Endothelial cell of umbilical vein (primary cell): Measurements from ENCODE around the gene SERPIND1. TPM values are rescaled to one million over a fixed set of nuclear protein-coding genes. Genes with fewer than 3 reads are reported as not detected.

Experiments used
- BruUV-seq: library from RNA; stranded (reverse); fragments of 400-500 nt; replicated peaks from 2 replicates; lab custom pipeline; 2021; lab: Mats Ljungman, UMichigan
- CTCF ChIA-PET: fragments of 300-600, 350-600 bp; sonication (Branson Sonifier 250); formaldehyde crosslinking; loops from one replicate; lab custom pipeline; 2021; ENCODE audit warnings: antibody characterized with exemption, inconsistent platforms; lab: Charles Lee
- POLR2A ChIA-PET: fragments of 300-600, 350-600 bp; sonication (Branson Sonifier 250); formaldehyde crosslinking; loops from one replicate; lab custom pipeline; 2021; ENCODE audit warnings: antibody characterized with exemption, inconsistent platforms; lab: Charles Lee
- DNase-seq: peaks from one replicate; pipeline ENCODE4 v3.0.0-alpha.2; 2011; ENCODE audit warnings: low read depth, low spot score
- FAIRE-seq: peaks from 2 replicates; lab custom pipeline; 2011; peaks lifted over from hg19 to GRCh38; lab: Jason Lieb, UNC
- H2AFZ ChIP-seq: 2 replicates; pipeline ENCODE4 v1.6.0; 2012; ENCODE audit warnings: low read depth, low read length, control low read depth, inconsistent platforms
- H3K27ac ChIP-seq: 2 replicates; pipeline ENCODE4 v1.5.1; 2011; ENCODE audit warnings: low read depth, mild to moderate bottlenecking, control low read depth, low read length, moderate library complexity; ENCODE audit not compliant: insufficient read depth
- H3K27me3 ChIP-seq, 2 experiments: 2 replicates each; pipeline versions ENCODE4 v1.6.0 to v1.6.1; 2011; ENCODE audit warnings: low read length in 2 of 2, mixed read lengths in 1 of 2; ENCODE audit not compliant: control insufficient read depth in 2 of 2, insufficient read depth in 2 of 2
- H3K36me3 ChIP-seq, 2 experiments: 2 replicates in 1 of 2; 3 replicates in 1 of 2; pipeline ENCODE4 v1.5.1; 2011; ENCODE audit warnings: low read length in 2 of 2, mild to moderate bottlenecking in 1 of 2, moderate library complexity in 1 of 2; ENCODE audit not compliant: control insufficient read depth in 2 of 2, insufficient read depth in 2 of 2; ENCODE audit errors: extremely low read depth in 1 of 2
- H3K4me1 ChIP-seq: 3 replicates; pipeline ENCODE4 v1.5.1; 2011; ENCODE audit warnings: mild to moderate bottlenecking, low read length; ENCODE audit not compliant: control insufficient read depth, insufficient read depth; ENCODE audit errors: extremely low read depth
- H3K4me2 ChIP-seq: 2 replicates; pipeline ENCODE4 v1.6.1; 2011; ENCODE audit warnings: low read length, control low read depth, mixed read lengths; ENCODE audit not compliant: insufficient read depth
- H3K4me3 ChIP-seq, 3 experiments: fragments of 200-600 bp in 1 of 3; sonication (generic), shearing (Covaris generic) in 1 of 3; replicated peaks in 1 of 3; 2 replicates each; pipeline ENCODE4 v1.5.1; 2011 to 2016; ENCODE audit warnings: control low read depth in 3 of 3, low read length in 3 of 3, mild to moderate bottlenecking in 2 of 3, inconsistent platforms in 1 of 3, low read depth in 1 of 3, moderate library complexity in 1 of 3; ENCODE audit not compliant: insufficient read depth in 1 of 3
- H3K79me2 ChIP-seq: 2 replicates; pipeline ENCODE4 v1.6.0; 2012; ENCODE audit warnings: low read length, inconsistent platforms; ENCODE audit not compliant: control insufficient read depth, insufficient read depth
- H3K9ac ChIP-seq: replicated peaks from 2 replicates; pipeline ENCODE3; 2011; ENCODE audit warnings: low read length, control low read depth; ENCODE audit not compliant: insufficient read depth; ENCODE audit errors: extremely low read depth
- H3K9me1 ChIP-seq: replicated peaks from 3 replicates; pipeline ENCODE4 v1.6.0; 2011; ENCODE audit warnings: mild to moderate bottlenecking, low read length; ENCODE audit not compliant: control insufficient read depth, insufficient read depth; ENCODE audit errors: extremely low read depth
- H3K9me3 ChIP-seq: replicated peaks from 2 replicates; pipeline ENCODE4 v1.5.1; 2012; ENCODE audit warnings: low read length, inconsistent platforms; ENCODE audit not compliant: control insufficient read depth, insufficient read depth
- H4K20me1 ChIP-seq: replicated peaks from 2 replicates; pipeline ENCODE3; 2011; ENCODE audit warnings: mild to moderate bottlenecking, low read length; ENCODE audit not compliant: control insufficient read depth, insufficient read depth; ENCODE audit errors: extremely low read depth
- EZH2 ChIP-seq: IDR thresholded peaks from 2 replicates; pipeline ENCODE4 v1.6.1; 2012; ENCODE audit warnings: borderline replicate concordance, low read depth, mild to moderate bottlenecking, moderate library complexity, low read length, inconsistent platforms; ENCODE audit not compliant: severe bottlenecking
- FOS ChIP-seq: IDR thresholded peaks from 2 replicates; pipeline ENCODE4 v1.6.1; 2011; ENCODE audit warnings: mild to moderate bottlenecking, low read length, moderate library complexity, borderline replicate concordance; ENCODE audit not compliant: insufficient read depth
- GATA2 ChIP-seq: IDR thresholded peaks from 2 replicates; pipeline ENCODE4 v1.7.0; 2011; ENCODE audit warnings: low read depth, mild to moderate bottlenecking, moderate library complexity, mixed read lengths, low read length; ENCODE audit not compliant: insufficient read length, insufficient read depth
- JUN ChIP-seq: IDR thresholded peaks from 2 replicates; pipeline ENCODE4 v1.6.1; 2011; ENCODE audit warnings: borderline replicate concordance, low read depth; ENCODE audit not compliant: insufficient read length, insufficient read depth
- MYC ChIP-seq: IDR thresholded peaks from one replicate; pipeline ENCODE4 v1.6.1; 2011; ENCODE audit warnings: mild to moderate bottlenecking, low read depth, low read length
- POLR2A ChIP-seq: IDR thresholded peaks from 2 replicates; pipeline ENCODE4 v1.6.1; 2012; ENCODE audit warnings: low read depth, mild to moderate bottlenecking, control low read depth, low read length
- POLR2AphosphoS5 ChIP-seq: IDR thresholded peaks from 2 replicates; pipeline ENCODE4 v1.6.1; 2012; ENCODE audit warnings: low read depth, mild to moderate bottlenecking, control low read depth, low read length, moderate library complexity; ENCODE audit not compliant: insufficient read depth
- dilution Hi-C: fragments of 300-500 bp; cut with MboI; formaldehyde crosslinking; loops from one replicate; pipeline ENCODE4 v1.15.0; 2019; ENCODE audit warnings: low sequenced_read_pairs; ENCODE audit not compliant: extremely low pct_ligation_motif_present
- intact Hi-C: fragments of 100-400 bp; cut with micrococcal nuclease; formaldehyde crosslinking; loops from one replicate; pipeline ENCODE4 v1.10.0; 2022
- polyA plus RNA-seq, 4 experiments: library from polyadenylated mRNA; depleted of rRNA in 3 of 4; stranded (reverse) in 3 of 4; unstranded in 1 of 4; fragments of >200 nt; gene quantifications; 2 replicates each; pipeline versions ENCODE4 v1.2.1 to v1.2.3, GENCODE V29; 2011 to 2012; ENCODE audit warnings: missing spikeins in 1 of 4
- total RNA-seq: library from RNA; stranded (reverse); gene quantifications from 2 replicates; pipeline ENCODE4 v1.2.3, GENCODE V29; 2021
- TF ChIP-seq, protein P1 (sequence below): IDR thresholded peaks from 2 replicates; pipeline ENCODE4 v1.6.1; 2011; ENCODE audit not compliant: insufficient read depth, insufficient read length
- TF ChIP-seq, protein P2 (sequence below), 2 donors: IDR thresholded peaks; 1 replicate in 1 of 2; 2 replicates in 1 of 2; pipeline ENCODE4 v1.5.1; 2011; ENCODE audit warnings: low read length in 2 of 2, mild to moderate bottlenecking in 2 of 2, moderate library complexity in 2 of 2, control low read depth in 1 of 2, inconsistent platforms in 1 of 2, low read depth in 1 of 2; ENCODE audit not compliant: insufficient read depth in 1 of 2; ENCODE audit errors: extremely low read depth in 1 of 2

SERPIND1 gene
- total and polyA plus RNA-seq, 2 donors (not counting 3 experiments of a cell fraction or from before 2014, with no cell fraction given): 0.94 to 1.8 TPM

DNA sequence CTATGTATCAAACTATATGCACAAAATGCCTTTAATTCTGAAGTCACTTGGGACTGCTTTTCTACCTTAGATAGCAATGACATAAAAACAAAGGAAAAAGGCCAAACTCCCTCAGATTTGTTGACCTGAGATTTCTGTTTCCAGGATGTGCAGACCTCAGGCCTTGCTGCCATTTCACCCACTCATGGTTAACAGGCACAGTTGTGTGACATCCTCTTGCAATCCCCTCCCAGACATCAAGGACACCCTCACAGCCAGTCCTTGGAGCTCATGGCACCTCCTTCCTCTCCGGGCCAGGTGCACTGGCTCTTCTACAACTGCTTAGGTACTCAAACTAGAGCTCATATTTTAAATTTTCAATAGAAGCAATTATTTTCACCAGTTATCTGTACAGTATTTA lies 37.3 kb downstream of the SERPIND1 start:
- Histone ChIP-seq H3K36me3 (peaks cover 4 to 13% of the 10 kb centered on the region in 2 experiments), H3K27me3 (no peaks in the 10 kb centered on the region), H3K4me3 (no peak overlapping the region), H3K4me1 (no peaks in the 10 kb centered on the region), H3K79me2 (no peaks in the 10 kb centered on the region), H3K27ac (no peak overlapping the region), H3K9me1 (no peaks in the 10 kb centered on the region), H2AFZ (no peak overlapping the region), H3K9me3 (no peaks in the 10 kb centered on the region), H3K9ac (no peak overlapping the region), H3K4me2 (no peak overlapping the region), H4K20me1 (no peaks in the 10 kb centered on the region)
- TF ChIP-seq MYC (no peak), JUN (no peak), EZH2 (no peak), GATA2 (no peak), FOS (no peak), POLR2A (no peak), POLR2AphosphoS5 (no peak)
- TF ChIP-seq, protein P1, sequence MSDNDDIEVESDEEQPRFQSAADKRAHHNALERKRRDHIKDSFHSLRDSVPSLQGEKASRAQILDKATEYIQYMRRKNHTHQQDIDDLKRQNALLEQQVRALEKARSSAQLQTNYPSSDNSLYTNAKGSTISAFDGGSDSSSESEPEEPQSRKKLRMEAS: no peak
- TF ChIP-seq, protein P2, sequence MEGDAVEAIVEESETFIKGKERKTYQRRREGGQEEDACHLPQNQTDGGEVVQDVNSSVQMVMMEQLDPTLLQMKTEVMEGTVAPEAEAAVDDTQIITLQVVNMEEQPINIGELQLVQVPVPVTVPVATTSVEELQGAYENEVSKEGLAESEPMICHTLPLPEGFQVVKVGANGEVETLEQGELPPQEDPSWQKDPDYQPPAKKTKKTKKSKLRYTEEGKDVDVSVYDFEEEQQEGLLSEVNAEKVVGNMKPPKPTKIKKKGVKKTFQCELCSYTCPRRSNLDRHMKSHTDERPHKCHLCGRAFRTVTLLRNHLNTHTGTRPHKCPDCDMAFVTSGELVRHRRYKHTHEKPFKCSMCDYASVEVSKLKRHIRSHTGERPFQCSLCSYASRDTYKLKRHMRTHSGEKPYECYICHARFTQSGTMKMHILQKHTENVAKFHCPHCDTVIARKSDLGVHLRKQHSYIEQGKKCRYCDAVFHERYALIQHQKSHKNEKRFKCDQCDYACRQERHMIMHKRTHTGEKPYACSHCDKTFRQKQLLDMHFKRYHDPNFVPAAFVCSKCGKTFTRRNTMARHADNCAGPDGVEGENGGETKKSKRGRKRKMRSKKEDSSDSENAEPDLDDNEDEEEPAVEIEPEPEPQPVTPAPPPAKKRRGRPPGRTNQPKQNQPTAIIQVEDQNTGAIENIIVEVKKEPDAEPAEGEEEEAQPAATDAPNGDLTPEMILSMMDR (IDR thresholded peaks at IDR 0.05; ENCODE audit: extremely low read depth in 1 of 2, insufficient read depth in 1 of 2, low read depth in 1 of 2, low read length in 2 of 2): no peak
- no TSS peak for BruUV-seq
- no peak for DNase-seq
- POLR2A ChIA-PET: no interaction called here
- CTCF ChIA-PET: no interaction called here
- dilution Hi-C loops: no loop called here
- no peak for FAIRE-seq
- intact Hi-C loops: no loop called here
